Ovary (tissue), 3 donors: ENCODE results near the gene LRRC36.

Source experiments
- POLR2A ChIP-seq: fragments of 450-650 bp; IDR thresholded peaks from one replicate; pipeline ENCODE4 v1.6.1; 2017; ENCODE audit warnings: antibody characterized with exemption, mild to moderate bottlenecking, moderate library complexity
- TF ChIP-seq, protein P1 (sequence below), 3 donors: fragments of 450-650 bp in 2 of 3; fragments of 200-600 bp in 1 of 3; IDR thresholded peaks; one replicate each; pipeline versions ENCODE4 v1.5.1 to v1.8.0; 2016 to 2022; ENCODE audit warnings: antibody characterized with exemption in 3 of 3, mild to moderate bottlenecking in 1 of 3
- donor health status: DM: no; HTN: no; CAD: no.

DNA sequence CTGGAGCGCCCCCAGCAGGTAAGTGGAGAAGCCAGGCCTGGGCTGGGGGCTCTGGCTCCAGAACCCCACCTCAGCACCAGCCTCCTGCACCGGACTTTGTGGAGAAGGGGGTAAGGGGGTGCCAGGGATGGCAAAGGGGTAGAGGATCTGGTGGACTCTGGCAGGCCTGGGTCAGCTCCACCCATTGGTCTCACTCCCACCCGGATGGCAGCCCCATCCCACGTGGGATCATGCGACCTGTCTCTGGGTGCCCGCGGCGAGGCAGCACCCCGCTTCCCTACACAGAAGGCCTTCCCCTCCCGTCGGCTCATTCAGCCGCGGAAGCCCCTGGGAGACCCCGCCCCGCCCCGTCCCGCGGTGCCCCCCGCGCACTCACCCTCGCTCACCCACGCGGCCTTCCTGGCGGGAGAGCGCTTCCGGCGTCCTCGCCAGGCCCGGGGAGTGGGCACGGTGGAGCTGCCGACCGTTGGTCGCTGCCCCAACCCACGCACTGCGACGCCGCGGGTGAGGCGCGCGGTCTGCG lies 47.8 kb upstream of the LRRC36 start:
- TF ChIP-seq, protein P1, sequence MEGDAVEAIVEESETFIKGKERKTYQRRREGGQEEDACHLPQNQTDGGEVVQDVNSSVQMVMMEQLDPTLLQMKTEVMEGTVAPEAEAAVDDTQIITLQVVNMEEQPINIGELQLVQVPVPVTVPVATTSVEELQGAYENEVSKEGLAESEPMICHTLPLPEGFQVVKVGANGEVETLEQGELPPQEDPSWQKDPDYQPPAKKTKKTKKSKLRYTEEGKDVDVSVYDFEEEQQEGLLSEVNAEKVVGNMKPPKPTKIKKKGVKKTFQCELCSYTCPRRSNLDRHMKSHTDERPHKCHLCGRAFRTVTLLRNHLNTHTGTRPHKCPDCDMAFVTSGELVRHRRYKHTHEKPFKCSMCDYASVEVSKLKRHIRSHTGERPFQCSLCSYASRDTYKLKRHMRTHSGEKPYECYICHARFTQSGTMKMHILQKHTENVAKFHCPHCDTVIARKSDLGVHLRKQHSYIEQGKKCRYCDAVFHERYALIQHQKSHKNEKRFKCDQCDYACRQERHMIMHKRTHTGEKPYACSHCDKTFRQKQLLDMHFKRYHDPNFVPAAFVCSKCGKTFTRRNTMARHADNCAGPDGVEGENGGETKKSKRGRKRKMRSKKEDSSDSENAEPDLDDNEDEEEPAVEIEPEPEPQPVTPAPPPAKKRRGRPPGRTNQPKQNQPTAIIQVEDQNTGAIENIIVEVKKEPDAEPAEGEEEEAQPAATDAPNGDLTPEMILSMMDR (IDR thresholded peaks at IDR 0.05) = no peak
- no peak for TF ChIP-seq POLR2A
